Activated CD4-positive, CD25-positive, alpha-beta regulatory T cell (primary cell): ENCODE results near the gene INO80E.
"Not testable (repeated sequence)": the region's sequence is repeated elsewhere in the genome, so short reads cannot be mapped to it uniquely, and the experiment has no call there.

Source experiments
- DNase-seq, 4 experiments: peaks; one replicate each; lab custom pipeline; 2025; lab: John Stamatoyannopoulos, UW

INO80E gene

GRCh38 chr16:30031477-30031918 lies 35.5 kb downstream of the INO80E start:
- no peak for DNase-seq

GRCh38 chr16:30032083-30032819 lies 36.2 kb downstream of the INO80E start:
- peak; percentile 19 to 37 (median 28) for DNase-seq

GRCh38 chr16:30033270-30033669 lies 37.2 kb downstream of the INO80E start:
- no peak for DNase-seq

DNA sequence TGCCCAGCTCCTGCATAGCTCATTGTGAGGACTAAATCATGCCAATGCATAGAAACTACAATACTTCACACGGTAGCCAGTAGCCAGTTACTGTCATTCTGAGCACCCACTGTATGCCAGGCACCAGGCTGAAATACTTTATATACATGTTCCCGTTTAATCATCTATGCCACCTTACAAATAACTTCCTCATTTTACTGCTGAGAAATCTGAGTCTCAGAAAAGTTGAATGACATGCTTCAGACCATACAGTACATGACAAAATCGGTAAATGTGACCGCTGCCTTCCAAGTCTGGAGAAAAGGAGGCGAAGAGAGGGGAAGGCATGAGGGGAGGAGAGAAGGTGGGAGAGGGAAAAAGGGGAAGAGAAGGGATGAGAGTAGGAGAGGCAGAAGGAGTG lies 44.2 kb downstream of the INO80E start:
- DNase-seq, result no peak

DNA sequence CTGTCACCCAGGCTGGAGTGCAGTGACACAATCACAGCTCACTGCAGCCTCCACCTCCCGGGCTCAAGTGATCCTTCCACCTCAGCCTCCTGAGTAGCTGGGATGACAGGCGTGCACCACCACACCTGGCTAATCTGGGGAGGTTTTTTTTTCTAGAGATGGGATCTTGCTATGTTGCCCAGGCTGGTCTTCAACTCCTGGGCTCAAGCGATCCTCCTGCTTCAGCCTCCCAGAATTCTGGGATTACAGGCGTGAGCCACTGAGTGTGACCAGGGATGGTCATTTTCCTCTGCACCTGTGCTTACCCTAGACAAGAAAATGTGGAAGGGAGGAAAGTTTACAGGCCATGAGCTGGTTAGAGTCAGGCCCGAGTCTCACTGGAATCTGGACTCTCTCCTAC lies 44.6 kb downstream of the INO80E start:
- not testable (repeated sequence) for DNase-seq

DNA sequence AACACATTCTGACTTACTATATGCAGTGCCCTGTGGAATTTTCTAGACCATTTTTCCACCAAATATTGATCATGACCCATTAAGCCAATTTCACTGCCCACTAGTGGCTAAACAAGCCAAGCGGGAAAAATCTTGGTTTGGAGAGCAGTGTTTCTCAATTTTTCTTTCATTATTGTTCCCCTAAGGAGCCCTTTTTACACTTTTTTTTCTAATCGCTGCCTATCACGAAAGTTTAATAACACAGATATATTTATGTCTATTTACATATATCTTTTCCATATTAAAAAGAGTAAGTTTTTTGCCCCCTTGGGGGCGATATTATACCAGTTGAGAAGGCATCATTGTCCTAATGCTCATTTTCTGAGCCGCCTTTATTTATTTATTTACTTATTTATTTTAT lies 45.8 kb downstream of the INO80E start:
- DNase-seq, result no peak

DNA sequence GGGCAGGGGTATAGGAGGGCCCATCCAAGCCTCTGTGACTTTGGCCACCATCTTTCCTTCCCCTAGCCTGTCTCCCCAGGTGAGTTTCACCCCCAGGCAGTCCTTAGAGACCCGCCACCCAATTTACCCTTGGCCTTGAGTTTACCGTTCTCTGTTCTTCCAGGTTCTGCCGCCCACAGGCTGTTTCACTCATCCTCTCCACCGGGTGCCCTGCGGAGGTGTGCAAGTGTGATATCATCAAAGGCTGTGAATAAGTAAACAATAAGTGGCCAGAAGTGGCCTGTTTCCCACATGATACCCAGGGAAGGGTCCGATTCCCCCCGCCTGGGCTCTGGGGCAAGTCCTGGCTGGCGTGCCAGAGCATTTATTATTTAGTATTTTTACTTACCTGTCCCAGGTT lies 50.1 kb downstream of the INO80E start:
- no peak for DNase-seq

- DNase-seq, result no peak
Observed at GRCh38 chr16:30046588-30046987, 50.5 kb downstream of the INO80E start.

DNA sequence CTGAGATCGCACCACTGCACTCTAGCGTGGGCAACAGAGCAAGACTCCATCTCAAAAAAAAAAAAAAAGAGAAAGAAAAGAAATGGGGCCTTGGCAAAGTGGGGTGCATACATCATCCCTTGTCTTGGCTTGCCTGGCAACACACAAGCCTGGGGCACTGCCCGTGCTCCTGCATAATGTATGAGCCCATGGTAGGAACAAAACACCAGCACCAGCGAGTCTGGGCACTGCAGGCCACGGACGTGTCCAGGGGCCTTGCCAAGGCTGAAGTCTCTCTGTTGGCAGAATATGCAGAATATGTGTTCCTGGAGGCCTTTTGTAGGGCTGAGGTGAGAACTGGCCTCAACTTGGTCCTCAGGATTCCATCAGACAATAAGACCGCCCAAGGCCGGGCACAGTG lies 53.8 kb downstream of the INO80E start:
- no peak for DNase-seq

GRCh38 chr16:30051518-30051917 lies 55.5 kb downstream of the INO80E start:
- no peak for DNase-seq

GRCh38 chr16:30052671-30053372 lies 56.8 kb downstream of the INO80E start:
- DNase-seq, result peak; percentile 77 to 86 (median 78)

GRCh38 chr16:30053376-30054015 lies 57.5 kb downstream of the INO80E start:
- DNase-seq, result no peak

DNA sequence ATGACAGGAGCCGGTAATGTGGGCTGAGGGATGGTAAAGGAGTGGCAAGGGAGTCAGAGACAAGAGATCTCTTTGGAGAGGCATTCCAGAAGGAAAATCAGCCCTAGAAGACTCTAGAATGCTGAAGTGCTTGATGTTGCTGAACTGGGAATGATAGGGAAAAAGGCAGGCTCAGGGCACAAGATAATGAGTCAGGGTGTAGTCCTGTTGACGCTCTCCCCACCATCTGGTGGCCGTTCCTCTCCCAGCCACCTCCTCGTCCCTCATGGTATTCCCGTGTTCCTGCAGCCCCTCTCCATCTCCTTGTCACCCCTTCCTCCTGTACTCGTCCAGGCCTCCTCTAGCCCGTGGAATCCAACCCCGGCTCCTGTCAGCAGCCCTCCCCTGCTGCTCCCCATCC lies 58.4 kb downstream of the INO80E start:
- DNase-seq, result no peak

- peak in 2 of 4 experiments; percentile 12 to 20 for DNase-seq
Observed at GRCh38 chr16:30054959-30055553, 59.0 kb downstream of the INO80E start.
